MCF 10A (cell line): ENCODE data around the gene TUBA8. TPM values are rescaled to one million over a fixed set of nuclear protein-coding genes. Genes with fewer than 3 reads are reported as not detected.

ENCODE experiments used
- BruUV-seq: library from RNA; stranded (reverse); fragments of 400-500 nt; replicated peaks from 2 replicates; lab custom pipeline; 2021; lab: Mats Ljungman, UMichigan
- CTCF ChIA-PET: fragments of 300-600 bp; sonication (Branson Sonifier 250); formaldehyde crosslinking; extraction: SDS; loops from one replicate; lab custom pipeline; 2021; ENCODE audit warnings: antibody characterized with exemption, inconsistent platforms; lab: Yijun Ruan, JAX
- POLR2A ChIA-PET: fragments of 300-600, 350-650 bp; sonication (Branson Sonifier 250); formaldehyde crosslinking; extraction: SDS; loops from one replicate; lab custom pipeline; 2020; ENCODE audit warnings: antibody characterized with exemption, inconsistent platforms; lab: Yijun Ruan, JAX
- DNase-seq: peaks from one replicate; pipeline ENCODE4 v3.0.0-alpha.2; 2018; ENCODE audit not compliant: unreplicated experiment
- H3K27ac Mint-ChIP-seq: one replicate; pipeline ENCODE4 v1.8.0; 2022; ENCODE audit warnings: mild to moderate bottlenecking, low read depth, mixed read lengths; ENCODE audit not compliant: unreplicated experiment
- H3K27me3 Mint-ChIP-seq: one replicate; pipeline ENCODE4 v1.8.0; 2022; ENCODE audit warnings: mixed read lengths; ENCODE audit not compliant: insufficient read depth, unreplicated experiment
- H3K36me3 Mint-ChIP-seq: one replicate; pipeline ENCODE4 v1.8.0; 2022; ENCODE audit warnings: mild to moderate bottlenecking, moderate library complexity, mixed read lengths; ENCODE audit not compliant: insufficient read depth, unreplicated experiment
- H3K4me1 Mint-ChIP-seq: one replicate; pipeline ENCODE4 v1.8.0; 2022; ENCODE audit warnings: mixed read lengths; ENCODE audit not compliant: insufficient read depth, unreplicated experiment
- H3K4me3 Mint-ChIP-seq: one replicate; pipeline ENCODE4 v1.8.0; 2022; ENCODE audit warnings: mild to moderate bottlenecking, moderate library complexity, mixed read lengths; ENCODE audit not compliant: unreplicated experiment
- H3K9me3 Mint-ChIP-seq: one replicate; pipeline ENCODE4 v1.8.0; 2022; ENCODE audit warnings: mixed read lengths; ENCODE audit not compliant: unreplicated experiment
- intact Hi-C: fragments of 100-400 bp; cut with micrococcal nuclease; formaldehyde crosslinking; loops from 2 replicates; pipeline ENCODE4 v1.14.1; 2022
- total RNA-seq: library from RNA; stranded (reverse); gene quantifications from 2 replicates; pipeline ENCODE4 v1.2.3, GENCODE V29; 2022
- TF ChIP-seq, protein P1 (sequence below): fragments of 200-600 bp; IDR thresholded peaks from one replicate; pipeline ENCODE4 v1.8.0; 2022; ENCODE audit warnings: antibody characterized with exemption, mild to moderate bottlenecking; ENCODE audit not compliant: unreplicated experiment

TUBA8 gene
- total RNA-seq, 1 experiment from 2014 or later: not detected

DNA sequence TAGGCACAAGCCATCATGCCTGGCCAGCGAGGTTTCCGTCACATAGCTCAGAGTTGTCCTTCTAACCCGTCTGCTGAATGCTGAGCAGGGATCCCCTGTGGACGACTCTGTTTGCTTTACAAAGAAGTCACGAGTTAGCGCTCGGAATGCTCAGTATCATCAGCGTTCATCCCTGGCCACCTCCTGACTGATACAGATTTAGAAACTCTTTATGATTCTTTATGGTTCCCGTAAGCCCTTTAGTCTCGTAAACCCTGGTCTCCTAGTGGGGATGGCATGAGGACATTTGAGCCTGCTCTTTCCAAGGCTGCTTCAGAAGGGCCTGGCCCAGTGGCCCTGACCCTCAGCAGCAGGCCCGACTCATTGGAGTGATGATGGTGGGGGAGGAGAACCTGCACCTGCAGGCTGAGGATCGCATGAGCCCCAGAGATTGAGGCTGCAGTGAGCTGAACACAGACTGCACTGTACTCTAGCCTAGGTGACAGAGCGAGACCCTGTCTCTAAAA is 23.2 kb upstream of the TUBA8 start:
- Mint-ChIP-seq H3K9me3 (no peaks in the 10 kb centered on the region), H3K36me3 (peaks cover 73% of the 10 kb centered on the region), H3K27me3 (no peaks in the 10 kb centered on the region), H3K27ac (no peak overlapping the region), H3K4me3 (no peak overlapping the region), H3K4me1 (peaks cover 15% of the 10 kb centered on the region)
- no TSS peak for BruUV-seq
- TF ChIP-seq, protein P1, sequence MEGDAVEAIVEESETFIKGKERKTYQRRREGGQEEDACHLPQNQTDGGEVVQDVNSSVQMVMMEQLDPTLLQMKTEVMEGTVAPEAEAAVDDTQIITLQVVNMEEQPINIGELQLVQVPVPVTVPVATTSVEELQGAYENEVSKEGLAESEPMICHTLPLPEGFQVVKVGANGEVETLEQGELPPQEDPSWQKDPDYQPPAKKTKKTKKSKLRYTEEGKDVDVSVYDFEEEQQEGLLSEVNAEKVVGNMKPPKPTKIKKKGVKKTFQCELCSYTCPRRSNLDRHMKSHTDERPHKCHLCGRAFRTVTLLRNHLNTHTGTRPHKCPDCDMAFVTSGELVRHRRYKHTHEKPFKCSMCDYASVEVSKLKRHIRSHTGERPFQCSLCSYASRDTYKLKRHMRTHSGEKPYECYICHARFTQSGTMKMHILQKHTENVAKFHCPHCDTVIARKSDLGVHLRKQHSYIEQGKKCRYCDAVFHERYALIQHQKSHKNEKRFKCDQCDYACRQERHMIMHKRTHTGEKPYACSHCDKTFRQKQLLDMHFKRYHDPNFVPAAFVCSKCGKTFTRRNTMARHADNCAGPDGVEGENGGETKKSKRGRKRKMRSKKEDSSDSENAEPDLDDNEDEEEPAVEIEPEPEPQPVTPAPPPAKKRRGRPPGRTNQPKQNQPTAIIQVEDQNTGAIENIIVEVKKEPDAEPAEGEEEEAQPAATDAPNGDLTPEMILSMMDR: no peak
- DNase-seq: no peak
- intact Hi-C loops: no loop called here
- ChIA-PET POLR2A (interaction anchor here (0.6 to 7.8 kb wide), 2 partner anchors 9 to 479 kb away, joined by 5 to 70 read pairs; partner anchors contain the start of gene PEX26), CTCF (interaction anchor here (6.6 kb wide), 1 partner anchor 10 kb away, joined by 48 read pairs; the partner anchor contains the start of gene PEX26)

DNA sequence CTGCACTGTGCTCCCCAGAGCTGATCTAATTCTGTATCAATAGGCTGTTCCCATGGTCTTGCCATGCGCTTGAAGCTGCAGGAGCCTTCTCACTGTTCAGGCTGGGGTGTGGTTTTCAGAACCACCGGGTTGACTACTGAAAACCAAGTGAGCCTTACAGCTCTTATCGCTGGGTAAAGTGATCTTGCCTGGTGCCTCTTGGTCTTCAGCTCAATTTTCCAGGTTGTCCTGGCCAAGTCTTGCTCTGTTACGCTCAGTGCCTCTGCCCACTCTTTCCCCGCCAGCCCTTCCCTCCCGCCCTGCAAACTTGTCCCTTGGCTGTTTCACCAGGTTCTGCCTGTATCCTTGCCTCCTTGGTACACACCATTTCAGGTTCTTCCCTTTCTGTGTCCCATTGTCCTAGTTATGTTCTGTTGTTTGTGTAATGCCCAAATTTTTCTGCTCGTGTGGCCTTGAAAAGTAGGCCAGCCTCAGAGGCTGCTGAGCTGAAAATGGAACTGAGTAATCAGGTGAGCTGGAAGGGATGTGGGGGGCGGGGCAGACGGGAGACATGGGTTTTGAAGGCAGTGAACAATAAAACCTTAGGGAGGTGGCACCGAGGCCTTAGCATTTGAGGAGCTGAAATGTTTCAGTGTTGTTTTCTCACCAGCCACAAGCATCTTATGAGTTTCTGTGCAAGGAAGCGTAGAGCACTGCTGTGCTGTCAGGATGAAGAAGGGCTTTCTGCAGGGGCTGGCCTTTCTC is 21.6 kb upstream of the TUBA8 start:
- BruUV-seq: no TSS peak
- intact Hi-C loops: no loop called here
- no peaks in the 10 kb centered on the region for H3K9me3 Mint-ChIP-seq
- no peak overlapping the region for H3K27ac Mint-ChIP-seq
- no peak overlapping the region for H3K4me3 Mint-ChIP-seq
- POLR2A ChIA-PET: interaction anchor here (7.8 kb wide), 1 partner anchor 11 kb away, joined by 70 read pairs; the partner anchor contains the start of gene PEX26
- H3K4me1 Mint-ChIP-seq: peaks cover 14% of the 10 kb centered on the region
- CTCF ChIA-PET: interaction anchor here (0.8 to 6.6 kb wide), 3 partner anchors 12 to 259 kb away, joined by 3 to 48 read pairs (median 5); partner anchors contain the start of gene PEX26
- no peaks in the 10 kb centered on the region for H3K27me3 Mint-ChIP-seq
- TF ChIP-seq, protein P1: no peak
- peaks cover 57% of the 10 kb centered on the region for H3K36me3 Mint-ChIP-seq
- DNase-seq: no peak

DNA sequence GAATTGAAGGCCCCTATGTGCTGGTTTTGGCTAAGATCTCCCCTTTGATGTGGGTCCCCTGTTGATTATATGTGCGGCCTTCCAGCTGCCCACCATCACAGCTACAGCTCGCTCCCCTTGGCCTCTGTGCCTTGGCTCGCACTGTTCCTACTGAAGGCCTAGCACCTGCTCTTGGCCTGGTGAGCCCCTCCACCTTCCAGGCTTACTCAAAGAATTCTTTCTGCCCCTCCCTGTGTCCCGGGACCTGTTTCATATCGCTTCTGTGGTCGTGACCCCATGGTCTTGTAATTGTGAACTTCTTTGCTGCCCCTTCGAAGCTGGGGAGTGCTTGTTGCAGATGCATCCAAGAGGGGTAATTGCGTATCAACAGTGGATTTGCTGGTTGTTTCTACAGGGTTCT is 20.3 kb upstream of the TUBA8 start:
- Mint-ChIP-seq H3K27ac (no peak overlapping the region), H3K4me1 (peaks cover 14% of the 10 kb centered on the region), H3K36me3 (peaks cover 45% of the 10 kb centered on the region)

More for the DNA sequence above, 20.3 kb upstream of the TUBA8 start:
- no peak overlapping the region for H3K4me3 Mint-ChIP-seq
- H3K27me3 Mint-ChIP-seq: no peaks in the 10 kb centered on the region
- TF ChIP-seq, protein P1: no peak
- H3K9me3 Mint-ChIP-seq: no peaks in the 10 kb centered on the region
- ChIA-PET CTCF (interaction anchor here (6.6 kb wide), 1 partner anchor 13 kb away, joined by 48 read pairs; the partner anchor contains the start of gene PEX26), POLR2A (interaction anchor here (1.6 to 7.8 kb wide), 2 partner anchors 12 to 58 kb away, joined by 3 to 70 read pairs; partner anchors contain the start of gene PEX26)
- no peak for DNase-seq
- no TSS peak for BruUV-seq
- intact Hi-C loops: no loop called here
